Neural cell (in vitro differentiated cells): ENCODE data around the gene TRPV3. TPM values are rescaled to one million over a fixed set of nuclear protein-coding genes. Genes with fewer than 3 reads are reported as not detected.

ENCODE experiments used
- H2AFZ ChIP-seq: fragments of 200-600, 300-800 bp; sonication (generic), shearing (Covaris generic); 2 replicates; pipeline ENCODE4 v1.6.0; 2014; ENCODE audit warnings: low read depth, mild to moderate bottlenecking, antibody characterized with exemption, low read length, moderate library complexity
- H3F3A ChIP-seq: fragments of 200-600 bp; shearing (Covaris generic); 2 replicates; pipeline ENCODE4 v1.6.1; 2016; ENCODE audit warnings: mild to moderate bottlenecking, moderate library complexity, mixed read lengths, antibody characterized with exemption, low read length; ENCODE audit not compliant: insufficient read depth, poor library complexity, severe bottlenecking
- H3K27ac ChIP-seq: fragments of 200-600, 300-800 bp; sonication (generic), shearing (Covaris generic); 2 replicates; pipeline ENCODE4 v1.5.1; 2014; ENCODE audit warnings: mild to moderate bottlenecking, low read length, moderate library complexity
- H3K27me3 ChIP-seq: fragments of 300-800, 200-600 bp; sonication (generic), shearing (Covaris generic); 2 replicates; pipeline ENCODE4 v1.6.0; 2014; ENCODE audit warnings: mild to moderate bottlenecking, low read depth, low read length, moderate library complexity; ENCODE audit not compliant: insufficient read depth
- H3K36me3 ChIP-seq: fragments of 300-800, 200-600 bp; sonication (generic), shearing (Covaris generic); 2 replicates; pipeline ENCODE4 v1.5.1; 2014; ENCODE audit warnings: mild to moderate bottlenecking, antibody characterized with exemption, low read length, moderate library complexity; ENCODE audit not compliant: insufficient read depth
- H3K4me2 ChIP-seq: fragments of 300-800, 200-600 bp; sonication (generic), shearing (Covaris generic); 2 replicates; pipeline ENCODE4 v1.6.0; 2014; ENCODE audit warnings: mild to moderate bottlenecking, low read length
- H3K4me3 ChIP-seq: fragments of 300-800, 200-600 bp; sonication (generic), shearing (Covaris generic); 2 replicates; pipeline ENCODE4 v1.5.1; 2014; ENCODE audit warnings: mild to moderate bottlenecking, low read length, moderate library complexity
- H3K79me2 ChIP-seq: fragments of 200-600 bp; shearing (Covaris generic); replicated peaks from 2 replicates; pipeline ENCODE4 v1.6.0; 2014; ENCODE audit warnings: mild to moderate bottlenecking, low read length, moderate library complexity; ENCODE audit not compliant: insufficient read depth
- H3K9ac ChIP-seq: fragments of 300-800, 200-600 bp; sonication (generic), shearing (Covaris generic); 2 replicates; pipeline ENCODE4 v1.6.1; 2016; ENCODE audit warnings: mild to moderate bottlenecking, low read length, mixed read lengths
- H3K9me2 ChIP-seq: fragments of 200-600 bp; shearing (Covaris generic); 2 replicates; pipeline ENCODE4 v1.6.1; 2016; ENCODE audit warnings: mild to moderate bottlenecking, low read length, mixed read lengths; ENCODE audit not compliant: insufficient read depth
- H3K9me3 ChIP-seq: fragments of 200-600, 300-800 bp; sonication (generic), shearing (Covaris generic); 2 replicates; pipeline ENCODE4 v1.6.1; 2016; ENCODE audit warnings: mild to moderate bottlenecking, mixed run types, low read length, moderate library complexity, mixed read lengths
- H4K20me1 ChIP-seq: fragments of 200-600 bp; shearing (Covaris generic); 2 replicates; pipeline ENCODE4 v1.6.1; 2016; ENCODE audit warnings: mild to moderate bottlenecking, mixed run types; ENCODE audit not compliant: insufficient read depth
- EP300 ChIP-seq: fragments of 450-650 bp; conservative IDR thresholded peaks from 2 replicates; pipeline ENCODE4 v1.6.1; 2014; ENCODE audit warnings: antibody characterized with exemption, mild to moderate bottlenecking, moderate library complexity; ENCODE audit not compliant: poor library complexity, severe bottlenecking
- EZH2 ChIP-seq: fragments of 200-600, 300-800 bp; shearing (Covaris generic), sonication (generic); IDR thresholded peaks from 2 replicates; pipeline ENCODE4 v1.6.1; 2014; ENCODE audit warnings: antibody characterized with exemption, low read length, borderline replicate concordance, mild to moderate bottlenecking; ENCODE audit not compliant: insufficient read depth, poor library complexity, severe bottlenecking
- MXI1 ChIP-seq: fragments of 450-650 bp; conservative IDR thresholded peaks from 2 replicates; pipeline ENCODE4 v1.6.1; 2014; ENCODE audit warnings: antibody characterized with exemption, mild to moderate bottlenecking; ENCODE audit not compliant: poor library complexity, severe bottlenecking
- POLR2AphosphoS5 ChIP-seq: IDR thresholded peaks from 2 replicates; pipeline ENCODE4 v1.6.1; 2012
- RAD21 ChIP-seq: fragments of 450-650 bp; conservative IDR thresholded peaks from 2 replicates; pipeline ENCODE4 v1.6.1; 2014; ENCODE audit warnings: antibody characterized with exemption, mild to moderate bottlenecking, moderate library complexity
- SMC3 ChIP-seq: fragments of 450-650 bp; conservative IDR thresholded peaks from 2 replicates; pipeline ENCODE4 v1.6.1; 2014; ENCODE audit warnings: antibody characterized with exemption, mild to moderate bottlenecking, moderate library complexity; ENCODE audit not compliant: poor library complexity
- TAF1 ChIP-seq: IDR thresholded peaks from 2 replicates; pipeline ENCODE4 v1.6.1; 2012; ENCODE audit warnings: low read depth
- polyA plus RNA-seq: library from polyadenylated mRNA; depleted of rRNA; stranded (reverse); fragments of >200 nt; gene quantifications from 2 replicates; pipeline ENCODE4 v1.2.3, GENCODE V29; 2014
- TF ChIP-seq, protein P1 (sequence below): fragments of 450-650 bp; IDR thresholded peaks from 2 replicates; pipeline ENCODE4 v1.5.1; 2014; ENCODE audit warnings: antibody characterized with exemption, mild to moderate bottlenecking, moderate library complexity; ENCODE audit not compliant: poor library complexity, severe bottlenecking
- TF ChIP-seq, protein P2 (sequence below): IDR thresholded peaks from 2 replicates; pipeline ENCODE4 v1.6.1; 2012; ENCODE audit warnings: borderline replicate concordance

TRPV3 gene
- polyA plus RNA-seq, 1 donor from 2014 or later = 0.19 TPM

DNA sequence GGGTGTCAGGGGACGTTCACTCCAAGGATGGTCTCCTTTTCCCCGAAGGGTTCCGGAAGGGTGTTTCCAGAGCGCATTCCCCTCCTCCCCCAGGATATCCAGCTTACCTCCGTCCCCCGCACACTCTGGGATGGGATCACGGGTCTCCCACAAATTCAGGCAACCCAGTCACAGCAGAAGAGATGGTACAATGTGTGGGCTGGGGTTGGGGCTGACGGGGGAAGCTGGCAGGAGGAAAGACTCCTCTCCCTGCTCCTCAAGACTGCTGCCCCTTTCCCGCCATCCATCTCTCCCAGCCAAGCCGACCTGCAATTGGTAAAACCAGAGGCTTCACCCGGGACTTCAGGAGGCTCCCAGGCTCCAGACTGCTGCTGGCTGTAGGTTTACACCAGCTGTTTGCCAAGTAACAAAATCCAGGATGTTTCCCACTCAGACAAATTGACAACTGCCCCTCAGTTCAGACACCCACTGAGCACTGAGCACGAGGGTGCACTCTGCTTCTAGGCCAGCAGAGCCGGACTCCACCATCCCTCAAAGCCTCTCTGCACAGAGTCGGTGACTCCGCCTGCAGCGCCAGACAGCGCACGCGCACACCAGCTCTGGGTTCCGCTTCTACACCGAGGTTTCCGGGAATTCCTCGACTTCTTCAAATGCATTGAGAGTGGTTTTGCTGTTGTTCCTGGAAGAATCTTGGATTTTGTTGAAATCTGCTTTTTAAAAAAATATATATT, 44.1 kb downstream of the TRPV3 start:
- Histone ChIP-seq H3F3A (no peaks in the 10 kb centered on the region), H3K4me2 (no peak overlapping the region), H3K4me3 (no peak overlapping the region), H3K79me2 (no peaks in the 10 kb centered on the region), H3K27ac (no peak overlapping the region), H3K36me3 (no peaks in the 10 kb centered on the region), H3K27me3 (no peaks in the 10 kb centered on the region), H4K20me1 (no peaks in the 10 kb centered on the region), H2AFZ (no peak overlapping the region), H3K9ac (no peak overlapping the region), H3K9me3 (no peaks in the 10 kb centered on the region), H3K9me2 (no peaks in the 10 kb centered on the region)
- no peak for TF ChIP-seq POLR2AphosphoS5
- TF ChIP-seq TAF1 = no peak
- no peak for TF ChIP-seq RAD21
- TF ChIP-seq, protein P1, sequence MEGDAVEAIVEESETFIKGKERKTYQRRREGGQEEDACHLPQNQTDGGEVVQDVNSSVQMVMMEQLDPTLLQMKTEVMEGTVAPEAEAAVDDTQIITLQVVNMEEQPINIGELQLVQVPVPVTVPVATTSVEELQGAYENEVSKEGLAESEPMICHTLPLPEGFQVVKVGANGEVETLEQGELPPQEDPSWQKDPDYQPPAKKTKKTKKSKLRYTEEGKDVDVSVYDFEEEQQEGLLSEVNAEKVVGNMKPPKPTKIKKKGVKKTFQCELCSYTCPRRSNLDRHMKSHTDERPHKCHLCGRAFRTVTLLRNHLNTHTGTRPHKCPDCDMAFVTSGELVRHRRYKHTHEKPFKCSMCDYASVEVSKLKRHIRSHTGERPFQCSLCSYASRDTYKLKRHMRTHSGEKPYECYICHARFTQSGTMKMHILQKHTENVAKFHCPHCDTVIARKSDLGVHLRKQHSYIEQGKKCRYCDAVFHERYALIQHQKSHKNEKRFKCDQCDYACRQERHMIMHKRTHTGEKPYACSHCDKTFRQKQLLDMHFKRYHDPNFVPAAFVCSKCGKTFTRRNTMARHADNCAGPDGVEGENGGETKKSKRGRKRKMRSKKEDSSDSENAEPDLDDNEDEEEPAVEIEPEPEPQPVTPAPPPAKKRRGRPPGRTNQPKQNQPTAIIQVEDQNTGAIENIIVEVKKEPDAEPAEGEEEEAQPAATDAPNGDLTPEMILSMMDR = no peak
- TF ChIP-seq, protein P2, sequence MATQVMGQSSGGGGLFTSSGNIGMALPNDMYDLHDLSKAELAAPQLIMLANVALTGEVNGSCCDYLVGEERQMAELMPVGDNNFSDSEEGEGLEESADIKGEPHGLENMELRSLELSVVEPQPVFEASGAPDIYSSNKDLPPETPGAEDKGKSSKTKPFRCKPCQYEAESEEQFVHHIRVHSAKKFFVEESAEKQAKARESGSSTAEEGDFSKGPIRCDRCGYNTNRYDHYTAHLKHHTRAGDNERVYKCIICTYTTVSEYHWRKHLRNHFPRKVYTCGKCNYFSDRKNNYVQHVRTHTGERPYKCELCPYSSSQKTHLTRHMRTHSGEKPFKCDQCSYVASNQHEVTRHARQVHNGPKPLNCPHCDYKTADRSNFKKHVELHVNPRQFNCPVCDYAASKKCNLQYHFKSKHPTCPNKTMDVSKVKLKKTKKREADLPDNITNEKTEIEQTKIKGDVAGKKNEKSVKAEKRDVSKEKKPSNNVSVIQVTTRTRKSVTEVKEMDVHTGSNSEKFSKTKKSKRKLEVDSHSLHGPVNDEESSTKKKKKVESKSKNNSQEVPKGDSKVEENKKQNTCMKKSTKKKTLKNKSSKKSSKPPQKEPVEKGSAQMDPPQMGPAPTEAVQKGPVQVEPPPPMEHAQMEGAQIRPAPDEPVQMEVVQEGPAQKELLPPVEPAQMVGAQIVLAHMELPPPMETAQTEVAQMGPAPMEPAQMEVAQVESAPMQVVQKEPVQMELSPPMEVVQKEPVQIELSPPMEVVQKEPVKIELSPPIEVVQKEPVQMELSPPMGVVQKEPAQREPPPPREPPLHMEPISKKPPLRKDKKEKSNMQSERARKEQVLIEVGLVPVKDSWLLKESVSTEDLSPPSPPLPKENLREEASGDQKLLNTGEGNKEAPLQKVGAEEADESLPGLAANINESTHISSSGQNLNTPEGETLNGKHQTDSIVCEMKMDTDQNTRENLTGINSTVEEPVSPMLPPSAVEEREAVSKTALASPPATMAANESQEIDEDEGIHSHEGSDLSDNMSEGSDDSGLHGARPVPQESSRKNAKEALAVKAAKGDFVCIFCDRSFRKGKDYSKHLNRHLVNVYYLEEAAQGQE = no peak
- no peak for TF ChIP-seq MXI1
- no peak for TF ChIP-seq EP300
- TF ChIP-seq EZH2 = no peak
- TF ChIP-seq SMC3 = no peak

DNA sequence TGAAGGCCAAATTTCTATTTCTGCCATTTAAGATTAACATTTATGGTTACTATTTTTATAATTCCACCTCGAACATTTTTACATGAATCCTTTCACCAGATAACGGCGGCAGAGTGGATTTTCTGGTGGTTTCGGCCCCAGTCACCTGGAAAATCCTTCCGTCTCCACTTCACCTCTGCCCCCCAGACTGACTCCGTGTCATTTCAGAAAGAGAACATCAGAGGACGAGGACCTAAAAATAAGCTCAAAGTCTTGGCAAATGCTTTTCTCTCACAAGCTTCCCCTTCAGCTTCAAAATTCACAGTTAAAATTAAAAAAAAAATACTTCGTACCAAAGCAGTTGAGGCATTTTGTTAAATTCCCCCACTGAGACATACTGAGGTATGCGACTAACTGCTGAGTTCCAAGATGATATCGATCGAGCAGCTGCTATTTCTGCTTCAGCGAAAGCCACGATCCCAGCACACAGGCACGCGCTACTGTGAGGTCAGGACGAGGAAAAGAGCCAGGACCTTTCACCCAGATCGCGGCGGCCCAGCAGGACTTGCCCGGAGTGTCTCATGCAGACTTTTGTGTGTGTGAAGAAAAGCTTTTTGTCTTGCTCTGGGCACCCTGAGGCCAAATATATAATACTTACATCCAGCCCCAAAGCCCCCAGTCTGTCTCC, 45.0 kb downstream of the TRPV3 start:
- no peak overlapping the region for H2AFZ ChIP-seq
- H3K27ac ChIP-seq = no peak overlapping the region
- H3K9ac ChIP-seq = no peak overlapping the region
- H3K4me2 ChIP-seq = no peak overlapping the region
- TF ChIP-seq EP300 = no peak
- no peak for TF ChIP-seq MXI1
- TF ChIP-seq, protein P2 = no peak
- no peak for TF ChIP-seq SMC3
- no peak for TF ChIP-seq POLR2AphosphoS5
- TF ChIP-seq, protein P1 = no peak
- TF ChIP-seq TAF1 = no peak
- TF ChIP-seq RAD21 = no peak
- TF ChIP-seq EZH2 = no peak
- no peaks in the 10 kb centered on the region for H3K27me3 ChIP-seq
- H3K9me2 ChIP-seq = no peaks in the 10 kb centered on the region
- no peaks in the 10 kb centered on the region for H3F3A ChIP-seq
- H4K20me1 ChIP-seq = no peaks in the 10 kb centered on the region
- H3K4me3 ChIP-seq = no peak overlapping the region
- no peaks in the 10 kb centered on the region for H3K79me2 ChIP-seq
- no peaks in the 10 kb centered on the region for H3K9me3 ChIP-seq
- no peaks in the 10 kb centered on the region for H3K36me3 ChIP-seq
